GM19328 (cell line): ENCODE measurements around the gene CDK5RAP2.
"Not testable (repeated sequence)": the region's sequence is repeated elsewhere in the genome, so short reads cannot be mapped to it uniquely, and the experiment has no call there.

ENCODE experiments used
- ATAC-seq: cut with Tn5 transposase; IDR thresholded peaks from one replicate; pipeline ENCODE4 v1.9.1; 2021; ENCODE audit warnings: mild to moderate bottlenecking, moderate library complexity; ENCODE audit not compliant: unreplicated experiment

Gene CDK5RAP2

DNA sequence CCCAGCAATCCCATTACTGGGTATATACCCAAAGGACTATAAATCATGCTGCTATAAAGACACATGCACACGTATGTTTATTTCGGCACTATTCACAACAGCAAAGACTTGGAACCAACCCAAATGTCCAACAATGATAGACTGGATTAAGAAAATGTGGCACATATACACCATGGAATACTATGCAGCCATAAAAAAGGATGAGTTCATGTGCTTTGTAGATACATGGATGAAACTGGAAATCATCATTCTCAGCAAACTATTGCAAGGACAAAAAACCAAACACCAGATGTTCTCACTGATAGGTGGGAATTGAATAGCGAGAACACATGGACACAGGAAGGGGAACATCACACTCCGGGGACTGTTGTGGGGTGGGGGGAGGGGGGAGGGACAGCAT lies 64.0 kb downstream of the CDK5RAP2 start:
- ATAC-seq: not testable (repeated sequence)

DNA sequence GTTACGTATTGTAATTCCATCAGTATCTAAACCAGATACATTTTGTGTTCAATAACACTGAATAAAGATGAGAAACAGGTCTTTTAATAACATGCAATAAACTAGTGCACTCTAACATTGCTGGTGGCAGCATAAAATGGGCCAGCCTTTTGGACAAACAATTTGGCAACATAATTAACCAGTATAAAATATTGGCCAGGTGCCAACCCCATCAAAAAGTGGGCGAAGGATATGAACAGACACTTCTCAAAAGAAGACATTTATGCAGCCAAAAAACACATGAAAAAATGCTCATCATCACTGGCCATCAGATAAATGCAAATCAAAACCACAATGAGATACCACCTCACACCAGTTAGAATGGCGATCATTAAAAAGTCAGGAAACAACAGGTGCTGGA lies 64.5 kb downstream of the CDK5RAP2 start:
- ATAC-seq: not testable (repeated sequence)

DNA sequence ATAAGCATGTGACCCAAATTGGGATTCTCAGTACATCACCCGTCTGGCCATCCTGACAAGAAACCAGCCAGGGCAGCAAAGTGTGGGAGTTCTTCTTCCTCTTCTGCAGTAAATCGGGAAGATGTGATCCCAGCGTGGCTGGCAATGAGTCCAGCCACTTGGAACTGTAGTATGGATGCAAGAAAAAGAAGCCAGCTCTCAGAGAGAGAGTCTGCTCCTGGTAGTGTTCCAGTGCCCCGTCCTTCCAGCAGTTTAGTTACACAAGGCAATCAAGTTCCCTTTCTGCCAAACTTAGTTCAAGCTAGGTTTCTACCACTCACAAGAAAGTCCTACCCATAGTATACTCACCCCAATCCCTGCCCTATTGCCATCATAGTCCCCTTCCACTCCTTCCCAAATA lies 65.6 kb downstream of the CDK5RAP2 start:
- no peak for ATAC-seq

DNA sequence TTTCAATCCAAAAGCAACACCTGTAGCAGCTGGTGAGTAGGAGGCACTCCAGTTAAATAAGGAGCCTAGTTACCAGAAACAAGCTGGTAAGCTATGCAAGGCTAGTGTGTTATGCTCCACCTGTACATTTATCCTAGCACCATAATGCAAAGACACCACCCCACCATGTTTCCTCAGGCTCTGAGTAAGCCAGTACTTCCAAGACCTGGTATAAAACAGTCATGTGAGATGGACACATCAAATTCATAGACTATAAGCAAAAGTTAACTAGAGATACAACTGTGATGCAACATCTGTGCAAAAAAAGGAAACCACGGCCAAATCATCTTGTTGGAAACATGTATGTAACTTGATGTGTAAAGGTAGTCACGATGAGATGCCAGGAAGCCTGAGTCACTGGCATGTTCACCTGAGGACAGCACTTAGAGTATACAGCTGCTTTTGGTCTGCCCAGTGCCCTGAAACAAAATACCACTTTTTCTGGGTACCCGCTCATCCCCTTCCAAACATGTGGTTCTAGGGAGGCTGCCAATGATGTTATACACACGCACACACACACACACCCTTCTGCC lies 66.1 kb downstream of the CDK5RAP2 start:
- no peak for ATAC-seq

- no peak for ATAC-seq
These were observed 69.2 kb downstream of the CDK5RAP2 start for GRCh38 chr9:120510816-120511215.

GRCh38 chr9:120507936-120508510 lies 71.9 kb downstream of the CDK5RAP2 start:
- ATAC-seq: no peak

DNA sequence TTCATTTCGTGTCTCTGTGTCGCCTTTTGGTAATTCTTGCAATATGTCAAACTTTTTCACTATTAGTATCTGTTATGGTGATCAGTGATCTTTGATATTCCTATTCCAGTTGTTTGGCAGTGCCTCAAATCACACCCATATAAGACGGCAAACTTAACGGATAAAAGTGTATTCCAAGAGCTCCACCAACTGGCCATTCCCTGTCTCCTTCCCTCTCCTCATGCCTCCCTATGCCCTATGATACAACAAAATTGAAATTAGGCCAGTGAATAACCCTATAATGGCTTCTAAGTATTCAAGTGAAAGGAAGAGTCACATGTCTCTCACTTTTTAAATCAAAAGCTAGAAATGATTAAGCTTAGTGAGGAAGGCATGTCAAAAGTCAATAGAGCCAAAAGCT lies 74.8 kb downstream of the CDK5RAP2 start:
- no peak for ATAC-seq

- no peak for ATAC-seq
These were observed 79.2 kb downstream of the CDK5RAP2 start for GRCh38 chr9:120500733-120501132.

- not testable (repeated sequence) for ATAC-seq
These were observed 82.1 kb downstream of the CDK5RAP2 start for GRCh38 chr9:120497865-120498264.

DNA sequence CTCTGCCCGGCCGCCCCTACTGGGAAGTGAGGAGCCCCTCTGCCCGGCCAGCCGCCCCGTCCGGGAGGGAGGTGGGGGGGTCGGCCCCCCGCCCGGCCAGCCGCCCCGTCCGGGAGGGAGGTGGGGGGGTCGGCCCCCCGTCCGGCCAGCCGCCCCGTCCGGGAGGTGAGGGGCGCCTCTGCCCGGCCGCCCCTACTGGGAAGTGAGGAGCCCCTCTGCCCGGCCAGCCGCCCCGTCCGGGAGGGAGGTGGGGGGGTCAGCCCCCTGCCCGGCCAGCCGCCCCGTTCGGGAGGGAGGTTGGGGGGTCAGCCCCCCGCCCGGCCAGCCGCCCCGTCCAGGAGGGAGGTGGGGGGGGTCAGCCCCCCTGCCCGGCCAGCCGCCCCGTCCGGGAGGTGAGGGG lies 83.5 kb downstream of the CDK5RAP2 start:
- not testable (repeated sequence) for ATAC-seq

GRCh38 chr9:120490888-120491595 lies 88.9 kb downstream of the CDK5RAP2 start:
- peak; percentile 85 for ATAC-seq

- ATAC-seq: no peak
These were observed 93.1 kb downstream of the CDK5RAP2 start for GRCh38 chr9:120486835-120487234.

- ATAC-seq: no peak
These were observed 93.6 kb downstream of the CDK5RAP2 start for GRCh38 chr9:120486347-120486746.

DNA sequence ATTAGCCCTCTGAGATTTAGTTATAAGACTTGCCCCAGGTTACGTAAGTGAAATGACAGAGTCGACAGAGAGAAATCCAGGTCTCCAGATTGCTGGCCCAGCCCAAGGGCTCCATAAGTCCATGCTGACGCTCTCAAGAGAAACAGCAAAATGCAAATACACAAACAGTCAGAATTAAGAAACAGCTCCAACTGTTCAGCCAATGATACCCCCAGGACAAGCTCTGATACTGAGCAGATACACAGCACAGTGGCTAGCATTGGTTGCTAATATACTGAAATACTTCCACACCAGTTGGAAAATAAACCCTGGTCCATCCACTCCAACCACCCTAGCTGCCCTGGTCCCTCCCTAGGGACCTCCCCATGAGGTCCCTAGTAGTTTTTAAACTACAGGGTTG lies 94.2 kb downstream of the CDK5RAP2 start:
- ATAC-seq: no peak

- ATAC-seq: no peak
These were observed 95.8 kb downstream of the CDK5RAP2 start for GRCh38 chr9:120484162-120484561.

DNA sequence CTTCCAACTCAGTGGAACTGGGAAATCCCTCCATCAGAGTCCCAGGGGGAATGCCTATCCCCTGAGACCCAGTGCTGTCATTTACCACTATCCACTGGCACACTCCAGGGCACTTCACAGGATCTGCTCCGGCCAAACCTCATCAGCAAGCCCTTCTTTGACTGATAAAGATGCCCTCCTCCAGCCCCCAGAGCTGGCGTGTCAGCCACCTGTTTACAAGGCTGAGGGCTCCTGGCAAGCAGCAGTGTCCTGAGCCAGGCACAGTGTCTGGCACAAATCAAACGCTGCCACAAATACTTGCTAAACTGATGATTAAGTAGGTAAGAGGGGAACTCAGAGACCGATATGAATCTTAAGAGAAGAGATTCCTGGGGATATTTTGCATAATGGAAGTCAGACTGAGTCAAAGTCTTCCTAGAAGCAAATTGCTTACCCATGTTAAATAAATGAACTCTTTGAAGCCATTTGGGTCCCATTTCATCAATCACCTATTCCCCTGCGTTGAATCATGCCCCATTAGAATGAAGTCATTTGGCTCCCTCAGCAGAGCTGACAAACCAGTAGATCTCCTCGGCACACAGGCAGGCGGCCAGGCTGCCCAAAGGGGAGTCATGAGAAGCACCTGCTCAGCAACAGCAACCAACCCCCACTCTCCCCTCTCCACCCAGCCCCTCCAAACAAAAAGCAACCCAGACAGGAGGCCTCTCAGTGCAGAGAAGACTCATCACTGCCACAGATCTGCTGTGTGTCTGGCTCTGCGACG lies 97.4 kb downstream of the CDK5RAP2 start:
- ATAC-seq: no peak

DNA sequence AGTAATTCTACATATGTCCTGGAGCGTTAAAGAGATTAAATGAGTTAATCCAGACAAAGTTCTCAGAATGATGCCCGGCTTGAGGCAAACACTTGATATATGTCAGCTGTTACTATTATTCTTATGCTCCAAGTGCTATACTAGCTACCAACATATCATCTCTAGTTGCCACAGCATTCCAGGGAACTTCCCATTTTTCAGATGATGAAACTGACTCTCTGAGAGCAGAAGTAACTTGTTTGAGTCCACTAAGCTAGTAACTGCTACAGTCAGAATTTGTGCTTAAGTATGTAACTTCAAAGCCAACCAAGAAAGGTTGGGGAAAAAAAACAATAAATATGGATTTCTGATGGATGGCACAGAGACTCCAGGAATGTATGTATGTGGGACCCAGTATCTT lies 98.1 kb downstream of the CDK5RAP2 start:
- no peak for ATAC-seq

- ATAC-seq: no peak
These were observed 98.7 kb downstream of the CDK5RAP2 start for GRCh38 chr9:120481248-120481647.

- ATAC-seq: no peak
These were observed 99.3 kb downstream of the CDK5RAP2 start for GRCh38 chr9:120480707-120481106.

DNA sequence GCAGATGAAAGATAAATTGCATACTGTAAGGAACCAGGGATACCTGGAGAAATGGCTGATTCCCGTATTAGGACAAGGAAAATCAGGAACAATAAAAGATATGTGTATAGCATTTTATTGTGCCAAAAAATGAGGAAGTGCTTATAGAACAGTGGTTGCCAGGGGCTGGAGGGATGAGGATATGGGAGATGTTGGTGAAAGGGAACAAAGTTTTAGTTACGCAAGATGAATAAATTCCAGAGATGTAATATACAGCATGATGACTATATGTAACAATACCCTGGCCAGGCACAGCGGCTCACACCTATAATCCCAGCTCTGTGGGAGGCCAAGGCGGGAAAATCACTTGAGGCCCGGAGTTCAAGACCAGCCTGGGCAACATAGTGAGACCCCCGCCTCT lies 101.8 kb downstream of the CDK5RAP2 start:
- no peak for ATAC-seq

DNA sequence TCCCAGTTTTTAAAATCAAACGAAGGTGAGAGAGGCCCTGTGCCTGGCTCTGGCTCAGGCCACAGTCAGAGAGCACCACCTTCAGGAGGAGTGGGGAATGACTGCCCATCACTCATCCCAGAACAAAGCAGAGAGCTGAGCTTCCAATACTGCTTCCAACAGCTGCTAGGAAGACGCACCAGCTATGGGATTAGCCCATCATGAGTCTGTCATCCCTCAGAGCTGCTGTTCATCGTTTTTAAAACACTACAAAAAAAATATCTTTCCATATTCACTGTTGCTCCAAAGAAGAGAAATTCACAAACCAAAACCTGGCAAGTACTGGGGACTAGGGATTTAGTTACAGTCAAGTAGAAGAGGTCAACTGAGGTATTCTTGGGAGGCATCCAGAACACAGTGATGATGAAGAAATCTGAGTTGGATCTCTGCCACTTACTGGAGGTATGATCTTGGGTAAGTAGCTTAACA lies 102.4 kb downstream of the CDK5RAP2 start:
- no peak for ATAC-seq

- no peak for ATAC-seq
These were observed 104.6 kb downstream of the CDK5RAP2 start for GRCh38 chr9:120475341-120475740.
